Cardiac fibroblast (primary cell): ENCODE results near the gene BBOX1.
A peak's percentile ranks its signal among the peaks of the same experiment; 100 is the strongest.

ENCODE experiments used
- DNase-seq, 2 donors: peaks; one replicate each; pipeline versions ENCODE4 v3.0.0 to v3.0.0-alpha.2; 2010; ENCODE audit warnings: low read depth in 2 of 2
- H3K4me3 ChIP-seq, 2 donors: replicated peaks in 1 of 2; 1 replicate in 1 of 2; 2 replicates in 1 of 2; pipeline ENCODE4 v1.5.1; 2011; ENCODE audit warnings: low read depth in 2 of 2, low read length in 2 of 2, mild to moderate bottlenecking in 2 of 2, moderate library complexity in 1 of 2
- TF ChIP-seq, protein P1 (sequence below): IDR thresholded peaks from one replicate; pipeline ENCODE4 v1.5.1; 2011; ENCODE audit warnings: low read depth, mild to moderate bottlenecking, low read length, inconsistent platforms

The BBOX1 gene

DNA sequence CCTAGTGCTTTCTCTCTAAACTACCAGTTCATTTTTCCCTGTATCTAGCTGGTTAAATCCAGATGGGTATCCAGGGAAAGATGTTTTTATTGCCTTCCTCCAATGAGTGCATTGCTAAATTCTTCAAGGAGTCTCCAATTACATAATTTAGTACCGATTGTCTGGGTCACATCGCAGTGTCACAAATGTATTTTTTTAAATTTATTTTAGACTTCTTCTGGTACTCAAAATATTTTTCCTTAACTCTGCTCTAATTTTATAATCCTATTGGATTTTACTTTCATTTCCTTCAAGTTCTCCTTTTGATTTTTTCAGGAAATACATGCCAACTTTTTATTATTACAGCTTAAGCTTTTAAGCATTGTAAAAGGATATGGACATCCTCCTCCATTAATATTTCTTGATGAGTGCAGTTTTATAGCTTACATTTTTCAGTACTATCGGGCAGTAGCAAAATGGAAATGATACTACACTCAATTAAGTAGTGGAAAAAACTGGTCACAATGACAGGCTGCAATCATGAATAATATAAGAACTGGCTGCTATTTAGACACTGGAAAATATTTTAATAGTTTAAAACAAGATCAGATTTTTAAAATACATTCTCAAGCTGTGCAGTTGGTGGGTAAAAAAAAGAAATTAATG is 20.3 kb downstream of the BBOX1 start:
- TF ChIP-seq, protein P1, sequence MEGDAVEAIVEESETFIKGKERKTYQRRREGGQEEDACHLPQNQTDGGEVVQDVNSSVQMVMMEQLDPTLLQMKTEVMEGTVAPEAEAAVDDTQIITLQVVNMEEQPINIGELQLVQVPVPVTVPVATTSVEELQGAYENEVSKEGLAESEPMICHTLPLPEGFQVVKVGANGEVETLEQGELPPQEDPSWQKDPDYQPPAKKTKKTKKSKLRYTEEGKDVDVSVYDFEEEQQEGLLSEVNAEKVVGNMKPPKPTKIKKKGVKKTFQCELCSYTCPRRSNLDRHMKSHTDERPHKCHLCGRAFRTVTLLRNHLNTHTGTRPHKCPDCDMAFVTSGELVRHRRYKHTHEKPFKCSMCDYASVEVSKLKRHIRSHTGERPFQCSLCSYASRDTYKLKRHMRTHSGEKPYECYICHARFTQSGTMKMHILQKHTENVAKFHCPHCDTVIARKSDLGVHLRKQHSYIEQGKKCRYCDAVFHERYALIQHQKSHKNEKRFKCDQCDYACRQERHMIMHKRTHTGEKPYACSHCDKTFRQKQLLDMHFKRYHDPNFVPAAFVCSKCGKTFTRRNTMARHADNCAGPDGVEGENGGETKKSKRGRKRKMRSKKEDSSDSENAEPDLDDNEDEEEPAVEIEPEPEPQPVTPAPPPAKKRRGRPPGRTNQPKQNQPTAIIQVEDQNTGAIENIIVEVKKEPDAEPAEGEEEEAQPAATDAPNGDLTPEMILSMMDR: no peak
- no peak for DNase-seq
- no peak overlapping the region for H3K4me3 ChIP-seq

DNA sequence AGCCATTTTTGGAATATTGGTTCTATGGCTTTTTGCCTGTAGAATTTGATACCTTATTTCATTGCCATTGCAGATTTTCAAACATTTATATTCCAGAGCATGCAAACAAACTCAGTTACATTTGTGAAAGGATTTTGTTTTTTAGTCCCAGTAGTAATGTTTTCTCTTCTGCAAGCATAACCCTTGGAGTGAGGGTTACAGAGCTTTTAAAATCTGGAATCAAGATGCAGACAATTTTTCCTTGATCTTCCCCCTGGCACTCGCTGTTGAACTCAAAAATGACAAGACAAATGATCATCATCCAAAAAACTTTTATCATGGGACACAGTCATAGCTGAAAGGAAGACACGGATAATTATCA is 20.8 kb downstream of the BBOX1 start:
- H3K4me3 ChIP-seq: no peak overlapping the region
- DNase-seq: no peak
- TF ChIP-seq, protein P1: no peak

DNA sequence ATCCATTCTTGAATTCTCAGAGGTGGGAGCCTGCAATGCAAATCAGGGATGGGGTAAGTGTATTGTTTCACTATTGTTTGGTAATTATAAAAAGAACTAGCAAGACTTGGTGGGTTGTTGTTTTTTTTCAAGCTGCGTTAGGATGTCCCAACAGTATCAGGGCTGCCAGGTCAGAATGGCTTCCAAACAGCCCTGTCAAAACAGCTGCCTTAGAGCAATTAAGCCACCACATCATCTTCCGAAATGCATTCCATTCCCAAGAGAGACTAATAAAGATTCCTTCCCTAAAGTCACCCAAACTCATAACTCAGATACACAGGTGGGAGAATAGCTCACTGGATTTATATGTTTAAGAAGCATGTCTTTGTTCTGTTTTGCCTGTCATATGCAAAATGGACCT is 23.5 kb downstream of the BBOX1 start:
- TF ChIP-seq, protein P1: no peak
- DNase-seq: no peak
- H3K4me3 ChIP-seq: no peak overlapping the region

DNA sequence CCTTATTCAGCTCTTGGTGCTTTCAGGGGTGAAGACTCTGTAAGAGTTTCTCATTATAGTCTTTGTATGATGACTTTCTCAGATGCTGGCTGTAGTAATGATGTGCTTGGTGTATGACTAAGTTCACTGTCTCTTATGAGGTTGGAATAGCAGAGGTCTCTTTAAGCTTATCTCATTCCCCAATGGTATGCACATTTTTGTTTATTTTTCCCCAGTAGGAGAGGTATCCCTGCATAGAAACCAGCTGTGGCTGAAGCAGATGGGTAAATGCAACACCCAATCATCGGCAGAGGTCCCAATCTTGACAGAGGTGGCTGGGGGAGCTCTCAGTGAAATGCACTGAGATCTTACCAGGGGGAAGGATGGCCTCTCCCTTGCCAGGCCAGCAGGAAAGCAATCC is 34.6 kb downstream of the BBOX1 start:
- DNase-seq: peak in 1 of 2 donors; percentile 27
- no peak overlapping the region for H3K4me3 ChIP-seq
- TF ChIP-seq, protein P1: no peak

DNA sequence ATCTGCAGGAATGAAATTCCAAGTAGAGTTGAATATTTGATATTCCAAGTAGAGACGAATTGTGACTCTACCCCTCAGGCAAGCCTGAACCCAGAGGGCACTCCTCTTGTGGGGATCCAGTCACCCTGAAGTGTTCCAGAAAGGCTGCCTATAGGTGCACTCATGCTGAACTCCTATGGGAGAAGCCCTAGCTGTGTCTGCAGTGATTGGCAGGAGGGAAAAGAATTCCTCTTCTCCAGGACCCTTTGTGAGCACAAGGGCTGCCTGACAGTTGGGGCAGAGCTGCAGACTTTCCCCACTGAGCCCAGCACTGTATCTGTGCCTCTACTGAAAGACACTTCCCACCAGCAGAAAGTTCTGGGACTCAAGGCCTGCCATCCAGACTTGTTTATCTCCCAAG is 35.0 kb downstream of the BBOX1 start:
- no peak for DNase-seq

DNA sequence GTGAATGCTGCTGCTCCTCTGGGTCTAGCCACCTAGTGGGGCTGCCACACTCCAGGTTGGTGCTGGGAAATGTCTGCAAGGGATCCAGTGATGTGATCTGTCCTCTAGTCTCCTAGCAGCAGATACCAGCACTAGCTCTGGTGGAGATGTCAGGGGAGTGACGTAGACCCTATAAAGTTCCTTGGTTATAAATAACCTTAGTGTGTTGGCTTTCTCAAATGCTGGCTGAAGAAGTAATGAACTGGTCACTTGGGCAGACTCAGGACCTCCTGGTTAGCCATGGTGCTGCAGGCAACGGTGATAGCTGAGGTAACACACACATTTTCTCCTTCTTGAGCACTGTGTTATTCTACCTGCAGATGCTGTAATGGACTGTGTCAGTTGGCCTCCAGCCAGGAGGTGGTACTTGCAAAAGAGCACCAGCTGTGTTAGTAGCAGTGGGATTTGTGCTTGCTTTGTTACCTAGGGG is 35.5 kb downstream of the BBOX1 start:
- no peak overlapping the region for H3K4me3 ChIP-seq
- TF ChIP-seq, protein P1: no peak
- DNase-seq: no peak

More for the DNA sequence above, 35.0 kb downstream of the BBOX1 start:
- H3K4me3 ChIP-seq: no peak overlapping the region
- TF ChIP-seq, protein P1: no peak

DNA sequence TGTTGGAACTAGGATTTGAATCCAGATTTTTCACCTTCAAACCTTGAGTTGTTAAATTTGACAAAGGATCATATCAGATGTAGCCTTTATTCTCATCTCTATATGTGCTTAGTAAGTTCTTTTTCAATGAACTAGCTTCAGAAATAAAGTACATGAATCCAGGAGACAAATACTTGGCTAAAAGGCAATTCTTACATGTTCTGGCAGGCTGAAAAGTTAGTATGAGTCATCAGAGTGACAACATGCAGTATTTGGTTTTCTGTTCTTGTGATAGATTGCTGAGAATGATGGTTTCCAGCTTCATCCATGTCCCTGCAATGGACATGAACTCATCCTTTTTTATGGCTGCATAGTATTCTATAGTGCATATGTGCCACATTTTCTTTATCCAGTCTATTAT is 40.4 kb downstream of the BBOX1 start:
- TF ChIP-seq, protein P1: no peak
- no peak overlapping the region for H3K4me3 ChIP-seq
- peak; percentile 46 to 55 for DNase-seq
